Left renal pelvis (tissue), 4 donors: Measurements from ENCODE around the gene THEM4. TPM values are rescaled to one million over a fixed set of nuclear protein-coding genes. Genes with fewer than 3 reads are reported as not detected.
"Not testable (repeated sequence)": the region's sequence is repeated elsewhere in the genome, so short reads cannot be mapped to it uniquely, and the experiment has no call there.

ENCODE experiments used
- DNase-seq, 4 donors: peaks; one replicate each; pipeline ENCODE4 v3.0.0-alpha.2; 2013; ENCODE audit warnings: low read depth in 4 of 4, low spot score in 3 of 4
- polyA plus RNA-seq, 4 donors: library from polyadenylated mRNA; unstranded; fragments of 120-200 nt; gene quantifications; one replicate each; pipeline ENCODE4 v1.2.1, GENCODE V29; 2013; ENCODE audit not compliant: insufficient read length in 4 of 4

THEM4 gene
- polyA plus RNA-seq, 4 donors = 18.3 to 41.1 (median 23.2) TPM

DNA sequence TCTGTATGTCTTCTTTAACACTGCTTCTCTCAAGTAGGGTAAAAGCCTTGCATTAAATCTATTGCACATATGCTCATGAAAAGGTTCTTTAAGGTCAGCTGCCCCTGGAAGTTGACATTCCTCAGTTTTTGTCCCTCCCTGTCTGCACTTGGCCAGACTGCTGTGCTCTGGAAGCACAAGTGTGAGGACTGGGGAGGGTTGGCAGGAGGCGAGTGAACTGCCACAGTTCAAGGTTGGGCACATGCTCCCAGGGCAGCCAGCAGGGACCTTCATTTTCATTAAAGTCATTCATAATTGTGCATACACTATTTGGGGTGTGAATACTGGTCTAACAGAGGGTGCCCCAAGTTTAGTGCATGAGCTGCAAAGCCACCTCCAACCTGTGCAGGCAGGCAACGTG is 44.9 kb downstream of the THEM4 start:
- no peak for DNase-seq

- no peak for DNase-seq
Observed at GRCh38 chr1:151862604-151863003, 46.7 kb downstream of the THEM4 start.

GRCh38 chr1:151860504-151861187 is 48.7 kb downstream of the THEM4 start:
- no peak for DNase-seq

DNA sequence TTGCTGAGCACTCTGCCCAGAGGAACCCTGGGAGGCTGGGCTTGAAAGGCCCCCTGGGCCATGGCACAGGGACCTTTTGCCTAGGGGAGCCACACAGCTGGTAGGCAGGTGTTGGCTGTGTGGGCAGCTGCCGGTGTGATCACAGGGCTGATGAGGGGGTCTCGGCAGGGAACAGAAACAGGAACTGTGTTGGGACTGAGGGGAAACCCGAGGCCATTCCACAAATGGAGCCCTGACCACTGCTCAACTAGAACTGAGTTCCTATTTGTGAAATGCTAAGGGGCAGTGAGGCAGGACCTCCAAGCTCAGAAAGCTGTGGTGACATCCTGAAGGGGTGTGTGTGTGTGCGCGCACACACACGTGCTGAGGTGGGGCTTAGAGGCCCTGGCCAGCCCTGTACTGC is 49.4 kb downstream of the THEM4 start:
- DNase-seq = no peak

- no peak for DNase-seq
Observed at GRCh38 chr1:151858886-151859665, 50.2 kb downstream of the THEM4 start.

GRCh38 chr1:151858030-151858746 is 51.1 kb downstream of the THEM4 start:
- DNase-seq = no peak

- DNase-seq = no peak
Observed at GRCh38 chr1:151855933-151856332, 53.4 kb downstream of the THEM4 start.

DNA sequence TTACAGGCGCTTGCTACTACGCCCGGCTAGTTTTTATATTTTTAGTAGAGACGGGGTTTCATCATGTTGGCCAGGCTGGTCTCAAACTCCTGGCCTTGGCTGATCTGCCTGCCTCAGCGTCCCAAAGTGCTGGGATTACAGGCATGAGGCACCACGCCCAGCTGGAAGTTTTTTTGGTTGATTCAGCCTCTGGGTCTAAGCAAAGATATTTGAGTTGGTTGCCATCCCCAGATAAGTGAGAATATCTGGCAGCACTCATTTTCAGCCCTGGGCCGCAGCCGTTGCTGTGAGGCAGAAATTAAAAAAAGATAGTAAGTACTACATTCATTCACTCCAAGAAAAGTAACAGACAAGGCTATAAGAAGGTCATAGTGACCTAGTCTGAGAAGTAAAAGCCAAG is 53.8 kb downstream of the THEM4 start:
- DNase-seq = not testable (repeated sequence)

DNA sequence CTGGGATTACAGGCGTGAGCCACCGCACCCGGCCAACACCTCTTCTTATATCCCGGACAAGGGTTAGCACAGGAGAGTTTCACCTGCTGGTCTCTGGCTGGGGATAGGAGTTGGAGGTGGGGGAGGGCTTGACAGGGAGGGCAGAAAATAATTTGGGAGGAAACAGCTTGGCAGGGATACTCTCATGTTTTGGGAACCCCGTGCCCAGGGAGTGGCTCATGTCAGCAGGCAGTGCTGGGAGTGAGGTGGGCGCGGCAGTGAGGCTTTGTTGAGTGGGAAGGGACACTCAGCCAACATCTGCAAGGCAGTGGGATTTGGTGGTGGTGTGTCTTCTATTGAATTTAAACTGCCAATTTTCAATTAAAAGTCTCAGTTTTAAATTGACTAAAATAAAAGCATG is 54.7 kb downstream of the THEM4 start:
- no peak for DNase-seq

DNA sequence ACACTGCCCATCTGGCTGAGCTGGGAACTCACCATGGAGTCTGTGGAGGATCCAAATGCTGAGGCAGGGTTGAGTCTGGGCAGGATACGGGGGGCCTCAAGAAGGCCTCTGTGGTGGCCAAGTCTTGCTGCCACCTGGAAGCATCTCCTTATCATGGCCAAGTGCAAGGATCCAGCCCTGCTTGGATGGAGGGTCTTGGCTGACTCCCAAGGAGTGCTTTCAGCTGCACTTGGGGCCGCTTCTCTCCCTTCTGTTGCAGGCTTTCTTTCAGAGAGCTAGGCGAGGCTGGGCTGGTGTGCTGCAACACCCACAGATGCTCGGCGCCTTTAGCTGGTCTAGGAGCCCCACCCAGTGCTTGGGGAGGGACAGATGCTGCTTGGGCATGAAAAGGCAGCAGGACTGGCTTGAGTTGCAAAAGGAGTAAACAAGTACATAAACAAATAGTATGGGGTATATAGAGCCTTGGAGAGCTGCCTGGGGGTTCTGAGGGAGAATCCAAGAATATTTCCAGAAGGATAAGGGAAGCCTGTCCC is 55.8 kb downstream of the THEM4 start, which contains the start of gene THEM5:
Gene THEM5, minus strand, starts transcription at position 302 of the 533 bp plus-strand sequence. Its CDS starts 147 bp downstream, at position 155.
- DNase-seq = no peak

GRCh38 chr1:151852733-151853132 is 56.6 kb downstream of the THEM4 start:
- DNase-seq = no peak

- DNase-seq = no peak
Observed at GRCh38 chr1:151851886-151852285, 57.4 kb downstream of the THEM4 start.

GRCh38 chr1:151849871-151850270 is 59.4 kb downstream of the THEM4 start:
- no peak for DNase-seq

DNA sequence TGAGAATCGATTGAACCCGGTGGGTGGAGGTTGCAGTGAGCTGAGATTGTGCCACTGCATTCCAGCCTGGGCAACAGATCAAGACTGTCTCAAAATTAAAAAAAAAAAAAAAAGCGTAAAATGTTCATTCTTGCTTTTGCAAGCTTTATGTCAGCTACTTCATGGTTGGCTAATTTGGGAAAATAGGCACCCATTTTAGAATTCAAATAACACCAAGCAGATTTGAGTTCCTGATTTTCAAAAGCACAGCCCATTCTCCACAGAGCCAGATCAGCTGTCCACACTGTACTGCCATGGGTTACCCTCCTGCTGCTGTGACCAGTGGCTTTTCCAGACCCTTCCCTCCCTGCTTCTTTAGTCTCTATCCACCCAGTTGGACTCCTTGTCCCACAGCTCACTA is 60.2 kb downstream of the THEM4 start:
- no peak for DNase-seq

GRCh38 chr1:151847867-151848596 is 61.3 kb downstream of the THEM4 start:
- no peak for DNase-seq

- DNase-seq = no peak
Observed at GRCh38 chr1:151846686-151847237, 62.5 kb downstream of the THEM4 start.

GRCh38 chr1:151846062-151846568 is 63.2 kb downstream of the THEM4 start:
- no peak for DNase-seq

DNA sequence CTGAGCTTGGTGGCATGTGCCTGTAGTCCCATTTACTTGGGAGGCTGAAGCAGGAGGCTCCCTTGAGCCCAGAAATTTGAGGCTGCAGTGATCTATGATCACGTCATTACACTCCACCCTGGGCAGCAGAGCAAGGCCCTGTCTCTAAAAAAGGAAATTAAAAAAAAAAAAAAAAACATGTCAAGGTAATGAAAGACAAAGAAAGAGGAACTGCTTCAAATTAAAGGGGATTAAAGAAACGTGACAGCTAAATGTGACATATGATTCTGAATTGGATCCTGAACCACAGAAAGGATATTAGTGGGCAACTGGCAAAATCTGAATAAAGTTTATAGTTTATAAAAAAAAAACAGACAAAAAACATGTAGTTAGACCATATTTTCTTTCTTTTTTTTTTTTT is 65.9 kb downstream of the THEM4 start:
- no peak for DNase-seq

DNA sequence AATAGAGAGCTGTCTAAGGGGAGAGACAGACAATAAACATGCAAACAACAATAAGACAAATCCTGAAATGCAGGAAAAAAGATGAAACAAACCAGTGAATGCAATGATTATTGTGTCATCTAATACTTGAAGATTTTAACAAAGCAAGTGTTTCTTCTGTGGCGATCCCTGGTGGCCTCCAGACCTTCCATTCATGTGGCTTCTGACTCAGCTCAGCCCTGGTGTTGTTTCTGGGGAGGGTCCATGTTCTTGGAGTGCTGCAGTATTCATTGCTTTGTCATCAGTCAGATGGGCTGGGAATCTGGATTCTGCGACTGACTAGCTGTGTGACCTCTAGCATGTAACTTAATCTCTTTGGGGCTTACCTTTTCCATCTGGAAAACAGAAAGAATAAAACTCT is 68.2 kb downstream of the THEM4 start:
- DNase-seq = no peak

DNA sequence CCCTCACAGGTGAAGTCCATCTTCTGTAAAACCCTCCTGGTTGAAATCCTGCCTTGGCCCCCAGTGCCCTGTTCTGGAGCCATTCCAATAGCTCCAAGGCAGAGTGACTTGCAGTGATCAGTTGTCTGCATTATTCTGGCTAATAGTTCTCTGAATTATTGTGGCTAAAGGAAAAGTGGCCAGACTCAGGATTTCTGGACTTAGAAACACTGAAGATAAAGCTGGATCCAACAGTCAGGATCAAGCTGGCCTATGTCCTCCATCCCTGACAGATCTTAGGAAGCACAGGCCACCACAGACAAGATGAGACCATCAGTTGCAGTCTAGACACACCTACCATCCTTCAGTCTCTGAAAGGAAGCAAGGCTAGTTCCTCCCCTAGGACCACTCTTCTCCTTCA is 68.9 kb downstream of the THEM4 start:
- no peak for DNase-seq
